Cardiac fibroblast (primary cell): ENCODE data around the gene MNS1.
A peak's percentile ranks its signal among the peaks of the same experiment; 100 is the strongest.

Source experiments
- DNase-seq, 2 donors: peaks; one replicate each; pipeline versions ENCODE4 v3.0.0 to v3.0.0-alpha.2; 2010; ENCODE audit warnings: low read depth in 2 of 2
- H3K4me3 ChIP-seq, 2 donors: replicated peaks in 1 of 2; 1 replicate in 1 of 2; 2 replicates in 1 of 2; pipeline ENCODE4 v1.5.1; 2011; ENCODE audit warnings: low read depth in 2 of 2, low read length in 2 of 2, mild to moderate bottlenecking in 2 of 2, moderate library complexity in 1 of 2
- TF ChIP-seq, protein P1 (sequence below): IDR thresholded peaks from one replicate; pipeline ENCODE4 v1.5.1; 2011; ENCODE audit warnings: low read depth, mild to moderate bottlenecking, low read length, inconsistent platforms

The MNS1 gene

GRCh38 chr15:56459096-56459495 lies 5.8 kb downstream of the MNS1 start:
- H3K4me3 ChIP-seq, result no peak overlapping the region
- TF ChIP-seq, protein P1, sequence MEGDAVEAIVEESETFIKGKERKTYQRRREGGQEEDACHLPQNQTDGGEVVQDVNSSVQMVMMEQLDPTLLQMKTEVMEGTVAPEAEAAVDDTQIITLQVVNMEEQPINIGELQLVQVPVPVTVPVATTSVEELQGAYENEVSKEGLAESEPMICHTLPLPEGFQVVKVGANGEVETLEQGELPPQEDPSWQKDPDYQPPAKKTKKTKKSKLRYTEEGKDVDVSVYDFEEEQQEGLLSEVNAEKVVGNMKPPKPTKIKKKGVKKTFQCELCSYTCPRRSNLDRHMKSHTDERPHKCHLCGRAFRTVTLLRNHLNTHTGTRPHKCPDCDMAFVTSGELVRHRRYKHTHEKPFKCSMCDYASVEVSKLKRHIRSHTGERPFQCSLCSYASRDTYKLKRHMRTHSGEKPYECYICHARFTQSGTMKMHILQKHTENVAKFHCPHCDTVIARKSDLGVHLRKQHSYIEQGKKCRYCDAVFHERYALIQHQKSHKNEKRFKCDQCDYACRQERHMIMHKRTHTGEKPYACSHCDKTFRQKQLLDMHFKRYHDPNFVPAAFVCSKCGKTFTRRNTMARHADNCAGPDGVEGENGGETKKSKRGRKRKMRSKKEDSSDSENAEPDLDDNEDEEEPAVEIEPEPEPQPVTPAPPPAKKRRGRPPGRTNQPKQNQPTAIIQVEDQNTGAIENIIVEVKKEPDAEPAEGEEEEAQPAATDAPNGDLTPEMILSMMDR, result no peak
- DNase-seq, result no peak

- TF ChIP-seq, protein P1, result no peak
Observed at GRCh38 chr15:56456229-56456628, 8.7 kb downstream of the MNS1 start.

DNA sequence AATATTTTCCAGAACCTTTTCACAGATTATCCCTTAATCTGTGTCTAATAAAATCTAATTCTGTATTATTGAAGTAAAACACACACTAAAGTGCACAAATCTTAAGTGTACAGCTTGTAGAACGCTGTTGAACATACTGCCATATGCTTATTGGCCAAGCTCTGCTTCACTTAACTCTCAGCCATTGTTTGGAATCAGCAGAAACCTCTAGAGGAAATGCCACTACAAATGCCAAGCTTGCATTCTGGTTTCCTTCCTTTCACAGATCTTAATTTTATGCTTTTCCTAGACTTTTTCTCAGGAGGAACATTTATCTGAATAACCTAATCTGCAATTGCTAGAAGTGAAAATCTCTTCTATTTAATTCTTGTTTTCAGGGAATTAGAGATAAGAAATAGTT lies 10.1 kb downstream of the MNS1 start:
- no peak overlapping the region for H3K4me3 ChIP-seq
- DNase-seq, result peak in 1 of 2 donors; percentile 44
- TF ChIP-seq, protein P1, result no peak

More at GRCh38 chr15:56456229-56456628, 8.7 kb downstream of the MNS1 start:
- H3K4me3 ChIP-seq, result no peak overlapping the region
- DNase-seq, result no peak

GRCh38 chr15:56445746-56446145 lies 19.2 kb downstream of the MNS1 start:
- TF ChIP-seq, protein P1, result no peak
- DNase-seq, result no peak
- H3K4me3 ChIP-seq, result no peak overlapping the region

- no peak overlapping the region for H3K4me3 ChIP-seq
- DNase-seq, result no peak
- TF ChIP-seq, protein P1, result no peak
Observed at GRCh38 chr15:56442354-56442753, 22.6 kb downstream of the MNS1 start.

- no peak overlapping the region for H3K4me3 ChIP-seq
- DNase-seq, result no peak
- TF ChIP-seq, protein P1, result no peak
Observed at GRCh38 chr15:56440214-56440770, 24.6 kb downstream of the MNS1 start.

DNA sequence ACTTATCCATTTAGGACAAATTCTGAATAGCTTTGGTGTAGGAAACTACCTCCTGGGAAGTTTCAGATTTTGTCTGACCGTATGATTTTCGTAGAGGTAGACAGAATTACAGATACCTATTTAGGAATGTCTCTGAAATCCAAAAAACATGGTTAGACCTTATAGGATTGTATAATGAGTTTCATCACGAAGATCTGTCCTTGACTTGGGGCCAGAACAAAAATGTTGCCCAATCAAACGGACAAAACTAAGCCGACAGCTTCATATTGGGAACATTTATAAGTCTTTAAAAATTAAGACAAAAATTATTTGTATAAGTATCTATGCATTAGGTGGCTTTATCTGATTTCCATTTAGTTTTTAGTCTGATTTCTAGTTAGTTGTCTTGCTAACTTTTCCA lies 32.6 kb downstream of the MNS1 start:
- H3K4me3 ChIP-seq, result no peak overlapping the region
- TF ChIP-seq, protein P1, result no peak
- no peak for DNase-seq
